HG03354 (cell line): ENCODE data around the gene HBM.
"Not testable (repeated sequence)": the region's sequence is repeated elsewhere in the genome, so short reads cannot be mapped to it uniquely, and the experiment has no call there.

ENCODE experiments used
- ATAC-seq: cut with Tn5 transposase; IDR thresholded peaks from one replicate; pipeline ENCODE4 v1.9.1; 2021; ENCODE audit warnings: mild to moderate bottlenecking; ENCODE audit not compliant: unreplicated experiment, poor library complexity, severe bottlenecking

The HBM gene

GRCh38 chr16:166375-167121 is 770 bp downstream of the HBM start:
- no peak for ATAC-seq

GRCh38 chr16:167122-167690 is 1.4 kb downstream of the HBM start:
- ATAC-seq = no peak

GRCh38 chr16:168424-168823 is 2.6 kb downstream of the HBM start:
- ATAC-seq = no peak

GRCh38 chr16:169014-169413 is 3.2 kb downstream of the HBM start:
- no peak for ATAC-seq

GRCh38 chr16:170088-170507 is 4.3 kb downstream of the HBM start:
- ATAC-seq = not testable (repeated sequence)

GRCh38 chr16:170788-171187 is 5.0 kb downstream of the HBM start:
- no peak for ATAC-seq

GRCh38 chr16:172374-172941 is 6.7 kb downstream of the HBM start, which contains the start of gene HBA2:
TSS of gene HBA2 (plus strand) at chr16:172876. CDS start at chr16:172913, 37 bp downstream.
- ATAC-seq = not testable (repeated sequence)

- ATAC-seq = not testable (repeated sequence)
Measured at GRCh38 chr16:173211-173854, 7.6 kb downstream of the HBM start.

- ATAC-seq = not testable (repeated sequence)
Measured at GRCh38 chr16:173928-174769, 8.4 kb downstream of the HBM start.

- no peak for ATAC-seq
Measured at GRCh38 chr16:175011-175949, 9.5 kb downstream of the HBM start.

- not testable (repeated sequence) for ATAC-seq
Measured at GRCh38 chr16:176006-176405, 10.2 kb downstream of the HBM start.

- not testable (repeated sequence) for ATAC-seq
Measured at GRCh38 chr16:176477-177382, 11.0 kb downstream of the HBM start, which contains the start of gene HBA1. TSS of gene HBA1 (plus strand) at chr16:176680. CDS start at chr16:176717, 37 bp downstream.

GRCh38 chr16:177394-177822 is 11.6 kb downstream of the HBM start:
- ATAC-seq = no peak

GRCh38 chr16:177981-178667 is 12.3 kb downstream of the HBM start:
- no peak for ATAC-seq

- no peak for ATAC-seq
Measured at GRCh38 chr16:178668-179015, 12.9 kb downstream of the HBM start.

- no peak for ATAC-seq
Measured at GRCh38 chr16:179211-180092, 13.7 kb downstream of the HBM start.
